Measurements from ENCODE around the gene PIEZO1. TPM values are rescaled to one million over a fixed set of nuclear protein-coding genes. Genes with fewer than 3 reads are reported as not detected.

PIEZO1 gene
- total RNA-seq, 1 experiment from 2014 or later, result 71.1 TPM

- Histone ChIP-seq H4K5ac (ENCODE audit: insufficient read length, low read depth, low read length) (no peak overlapping the region), H3K27ac (ENCODE audit: insufficient read length, low read depth, low read length) (no peak overlapping the region), H3T11ph (ENCODE audit: low read length) (no peak overlapping the region), H3K27me3 (ENCODE audit: insufficient read depth, low read length) (no peaks in the 10 kb centered on the region), H3K56ac (ENCODE audit: insufficient read length, low read depth, low read length) (no peak overlapping the region), H3K9me3 (ENCODE audit: control insufficient read depth, low read depth, low read length) (no peaks in the 10 kb centered on the region), H3K9ac (ENCODE audit: extremely low read depth, insufficient read length, low read length) (no peak overlapping the region), H2BK5ac (ENCODE audit: insufficient read length, low read length) (no peak overlapping the region), H2AFZ (ENCODE audit: low read length) (no peak overlapping the region), H3K79me1 (ENCODE audit: insufficient read depth, low read depth, low read length, poor library complexity, severe bottlenecking) (no peaks in the 10 kb centered on the region), H2BK20ac (ENCODE audit: low read depth, low read length, poor library complexity, severe bottlenecking) (no peak overlapping the region), H3K4ac (ENCODE audit: low read depth, low read length) (no peak overlapping the region), H2AK5ac (ENCODE audit: insufficient read length, low read length) (no peak overlapping the region), H3K23ac (ENCODE audit: insufficient read length, low read depth, low read length) (no peak overlapping the region), H3K23me2 (ENCODE audit: insufficient read length, low read depth, low read length, poor library complexity, severe bottlenecking) (no peaks in the 10 kb centered on the region), H4K91ac (ENCODE audit: insufficient read length, low read depth, low read length) (no peak overlapping the region), H4K20me1 (ENCODE audit: control insufficient read depth, insufficient read depth, insufficient read length) (no peaks in the 10 kb centered on the region), H2BK12ac (ENCODE audit: insufficient read length, low read depth, low read length) (no peak overlapping the region), H3K4me2 (ENCODE audit: insufficient read depth, insufficient read length, low read length) (no peak overlapping the region), H2BK15ac (ENCODE audit: low read depth, low read length) (no peak overlapping the region), H3K4me1 (ENCODE audit: insufficient read depth, low read length) (no peaks in the 10 kb centered on the region), H3K14ac (ENCODE audit: insufficient read depth, low read length) (no peak overlapping the region), H2BK120ac (ENCODE audit: low read depth, low read length, poor library complexity, severe bottlenecking) (no peak overlapping the region), H3K18ac (ENCODE audit: insufficient read length, low read depth, low read length) (no peak overlapping the region), H4K8ac (replicated peaks; ENCODE audit: insufficient read length, low read depth, low read length) (no peak overlapping the region), H3K79me2 (ENCODE audit: insufficient read depth, low read length) (no peaks in the 10 kb centered on the region)
- DNase-seq, result no peak
- TF ChIP-seq, protein P1, sequence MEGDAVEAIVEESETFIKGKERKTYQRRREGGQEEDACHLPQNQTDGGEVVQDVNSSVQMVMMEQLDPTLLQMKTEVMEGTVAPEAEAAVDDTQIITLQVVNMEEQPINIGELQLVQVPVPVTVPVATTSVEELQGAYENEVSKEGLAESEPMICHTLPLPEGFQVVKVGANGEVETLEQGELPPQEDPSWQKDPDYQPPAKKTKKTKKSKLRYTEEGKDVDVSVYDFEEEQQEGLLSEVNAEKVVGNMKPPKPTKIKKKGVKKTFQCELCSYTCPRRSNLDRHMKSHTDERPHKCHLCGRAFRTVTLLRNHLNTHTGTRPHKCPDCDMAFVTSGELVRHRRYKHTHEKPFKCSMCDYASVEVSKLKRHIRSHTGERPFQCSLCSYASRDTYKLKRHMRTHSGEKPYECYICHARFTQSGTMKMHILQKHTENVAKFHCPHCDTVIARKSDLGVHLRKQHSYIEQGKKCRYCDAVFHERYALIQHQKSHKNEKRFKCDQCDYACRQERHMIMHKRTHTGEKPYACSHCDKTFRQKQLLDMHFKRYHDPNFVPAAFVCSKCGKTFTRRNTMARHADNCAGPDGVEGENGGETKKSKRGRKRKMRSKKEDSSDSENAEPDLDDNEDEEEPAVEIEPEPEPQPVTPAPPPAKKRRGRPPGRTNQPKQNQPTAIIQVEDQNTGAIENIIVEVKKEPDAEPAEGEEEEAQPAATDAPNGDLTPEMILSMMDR (conservative IDR thresholded peaks at IDR 0.05), result no peak
- H3K27me3 Mint-ChIP-seq (ENCODE audit: low read depth), result no peaks in the 10 kb centered on the region; the same call in 1 of the 2 replicates
- H3K4me1 Mint-ChIP-seq, result no peaks in the 10 kb centered on the region
- peaks cover 3 to 15% (median 9%) of the 10 kb centered on the region in 3 experiments; a peak in 6 of 7 replicates for H3K36me3 Mint-ChIP-seq (ENCODE audit: insufficient read depth in 1 of 3, low read depth in 3 of 3)
- no peak overlapping the region for H3K27ac Mint-ChIP-seq
- H3K9me3 Mint-ChIP-seq, result no peaks in the 10 kb centered on the region
- H3K4me3 Mint-ChIP-seq, result no peak overlapping the region
- no CpG with 5 or more reads among the region's 15 CpGs for WGBS (ENCODE audit: extremely low coverage, insufficient read length, low lambda C conversion rate)
Measured at GRCh38 chr16:88731699-88732098, 53.3 kb downstream of the PIEZO1 start.
